GM23338 (cell line): ENCODE results near the gene BARX1. TPM values are rescaled to one million over a fixed set of nuclear protein-coding genes. Genes with fewer than 3 reads are reported as not detected.

Experiments
- ATAC-seq: fragments of 200-7000 bp; cut with Tn5 transposase; 3 replicates; pipeline ENCODE4 v1.9.1; 2020
- DNase-seq: peaks from one replicate; pipeline ENCODE4 v3.0.0-alpha.2; 2015; ENCODE audit warnings: low spot score
- H2AFZ ChIP-seq: fragments of 200-600 bp; sonication (generic); 2 replicates; pipeline ENCODE4 v1.8.0; 2016; ENCODE audit warnings: antibody characterized with exemption, mild to moderate bottlenecking, moderate library complexity
- H3F3A ChIP-seq: fragments of 200-600 bp; sonication (generic); replicated peaks from 2 replicates; pipeline ENCODE4 v1.8.0; 2017; ENCODE audit warnings: antibody characterized with exemption, mixed run types, low read depth
- H3K27ac ChIP-seq: fragments of 200-600 bp; sonication (generic); 2 replicates; pipeline ENCODE4 v1.6.1; 2016; ENCODE audit warnings: low read depth
- H3K27me3 ChIP-seq: fragments of 200-600 bp; sonication (generic); 2 replicates; pipeline ENCODE4 v1.8.0; 2016; ENCODE audit warnings: mild to moderate bottlenecking, mixed run types, moderate library complexity; ENCODE audit not compliant: insufficient read depth
- H3K36me3 ChIP-seq: fragments of 200-600 bp; sonication (generic); 2 replicates; pipeline ENCODE4 v1.8.0; 2016; ENCODE audit warnings: mild to moderate bottlenecking; ENCODE audit not compliant: insufficient read depth
- H3K4me1 ChIP-seq: fragments of 200-600 bp; sonication (generic); 2 replicates; pipeline ENCODE4 v1.8.0; 2016; ENCODE audit warnings: mild to moderate bottlenecking, moderate library complexity; ENCODE audit not compliant: insufficient read depth
- H3K4me2 ChIP-seq: fragments of 200-600 bp; sonication (generic); 2 replicates; pipeline ENCODE4 v1.7.1; 2017; ENCODE audit warnings: mixed run types
- H3K4me3 ChIP-seq: fragments of 200-600 bp; sonication (generic); 2 replicates; pipeline ENCODE4 v1.6.1; 2016; ENCODE audit warnings: mixed run types
- H3K79me2 ChIP-seq: fragments of 200-600 bp; sonication (generic); replicated peaks from 2 replicates; pipeline ENCODE4 v1.8.0; 2017; ENCODE audit warnings: mild to moderate bottlenecking; ENCODE audit not compliant: insufficient read depth
- H3K9me2 ChIP-seq: fragments of 200-600 bp; sonication (generic); 2 replicates; pipeline ENCODE4 v1.8.0; 2017; ENCODE audit not compliant: insufficient read depth
- H4K20me1 ChIP-seq: fragments of 200-600 bp; sonication (generic); replicated peaks from 2 replicates; pipeline ENCODE4 v1.8.0; 2017; ENCODE audit warnings: mild to moderate bottlenecking; ENCODE audit not compliant: insufficient read depth
- H3K27ac Mint-ChIP-seq: 2 replicates; pipeline ENCODE4 v1.8.0; 2020; ENCODE audit warnings: inconsistent platforms, mild to moderate bottlenecking, moderate library complexity, mixed read lengths
- H3K27me3 Mint-ChIP-seq: 3 replicates; pipeline ENCODE4 v1.8.0; 2022; ENCODE audit warnings: low read depth, mild to moderate bottlenecking, moderate library complexity, mixed read lengths, inconsistent platforms; ENCODE audit not compliant: insufficient read depth, poor library complexity
- H3K36me3 Mint-ChIP-seq: 3 replicates; pipeline ENCODE4 v1.8.0; 2021; ENCODE audit warnings: low read depth, mild to moderate bottlenecking, inconsistent platforms, moderate library complexity, mixed read lengths
- H3K4me1 Mint-ChIP-seq: 3 replicates; pipeline ENCODE4 v1.8.0; 2020; ENCODE audit warnings: mild to moderate bottlenecking, inconsistent platforms, mixed read lengths
- H3K4me3 Mint-ChIP-seq: 3 replicates; pipeline ENCODE4 v1.8.0; 2021; ENCODE audit warnings: moderate library complexity, mild to moderate bottlenecking, inconsistent platforms, mixed read lengths
- H3K9me3 Mint-ChIP-seq: 3 replicates; pipeline ENCODE4 v1.8.0; 2020; ENCODE audit warnings: moderate library complexity, mild to moderate bottlenecking, inconsistent platforms, mixed read lengths
- EZH2 ChIP-seq: fragments of 200-600 bp; sonication (generic); IDR thresholded peaks from one replicate; pipeline ENCODE4 v1.8.0; 2017; ENCODE audit warnings: antibody characterized with exemption, mild to moderate bottlenecking, low read depth; ENCODE audit not compliant: unreplicated experiment
- EZH2phosphoT487 ChIP-seq: fragments of 200-600 bp; sonication (generic); IDR thresholded peaks from one replicate; pipeline ENCODE4 v1.8.1; 2018; ENCODE audit warnings: antibody characterized with exemption; ENCODE audit not compliant: unreplicated experiment
- JUNB ChIP-seq: IDR thresholded peaks from one replicate; pipeline ENCODE4 v1.6.1; 2016; ENCODE audit warnings: antibody characterized with exemption; ENCODE audit not compliant: unreplicated experiment
- POLR2AphosphoS5 ChIP-seq: IDR thresholded peaks from 2 replicates; pipeline ENCODE4 v1.6.1; 2016; ENCODE audit warnings: antibody characterized with exemption, low read depth
- STAT1 ChIP-seq: IDR thresholded peaks from one replicate; pipeline ENCODE4 v1.6.1; 2016; ENCODE audit warnings: antibody characterized with exemption; ENCODE audit not compliant: unreplicated experiment
- ZNF331 ChIP-seq: fragments of 250-450 bp; sonication (Bioruptor Pico); IDR thresholded peaks from 2 replicates; pipeline ENCODE4 v1.5.0; 2020; ENCODE audit warnings: low read depth, mild to moderate bottlenecking, moderate library complexity
- polyA plus RNA-seq: library from polyadenylated mRNA; unstranded; fragments of >200 nt; fragmentation: Nextera tagmentation; extraction: Ambion mirVana; gene quantifications from 2 replicates; pipeline ENCODE4 v1.2.1, GENCODE V29; 2016
- total RNA-seq: library from RNA; depleted of rRNA; stranded (reverse); fragments of >200 nt; shearing (Covaris generic); gene quantifications from 2 replicates; pipeline ENCODE4 v1.2.3, GENCODE V29; 2014
- TF ChIP-seq, protein P1 (sequence below): fragments of 250-450 bp; sonication (Bioruptor Pico); IDR thresholded peaks from 2 replicates; pipeline ENCODE4 v1.5.0; 2020; ENCODE audit warnings: mild to moderate bottlenecking, moderate library complexity
- TF ChIP-seq, protein P2 (sequence below): IDR thresholded peaks from one replicate; pipeline ENCODE4 v1.6.1; 2018; ENCODE audit warnings: antibody characterized with exemption; ENCODE audit not compliant: unreplicated experiment
- TF ChIP-seq, protein P3 (sequence below), 2 experiments: fragments of 200-600 bp in 1 of 2; sonication (generic) in 1 of 2; conservative IDR thresholded peaks; 2 replicates each; pipeline versions ENCODE4 v1.5.1 to v1.6.1; 2016 to 2017; ENCODE audit warnings: antibody characterized with exemption in 2 of 2, low read depth in 2 of 2, mild to moderate bottlenecking in 2 of 2, moderate library complexity in 1 of 2

BARX1 gene
- total and polyA plus RNA-seq, 2 experiments from 2014 or later: 0.87 to 1.6 TPM

DNA sequence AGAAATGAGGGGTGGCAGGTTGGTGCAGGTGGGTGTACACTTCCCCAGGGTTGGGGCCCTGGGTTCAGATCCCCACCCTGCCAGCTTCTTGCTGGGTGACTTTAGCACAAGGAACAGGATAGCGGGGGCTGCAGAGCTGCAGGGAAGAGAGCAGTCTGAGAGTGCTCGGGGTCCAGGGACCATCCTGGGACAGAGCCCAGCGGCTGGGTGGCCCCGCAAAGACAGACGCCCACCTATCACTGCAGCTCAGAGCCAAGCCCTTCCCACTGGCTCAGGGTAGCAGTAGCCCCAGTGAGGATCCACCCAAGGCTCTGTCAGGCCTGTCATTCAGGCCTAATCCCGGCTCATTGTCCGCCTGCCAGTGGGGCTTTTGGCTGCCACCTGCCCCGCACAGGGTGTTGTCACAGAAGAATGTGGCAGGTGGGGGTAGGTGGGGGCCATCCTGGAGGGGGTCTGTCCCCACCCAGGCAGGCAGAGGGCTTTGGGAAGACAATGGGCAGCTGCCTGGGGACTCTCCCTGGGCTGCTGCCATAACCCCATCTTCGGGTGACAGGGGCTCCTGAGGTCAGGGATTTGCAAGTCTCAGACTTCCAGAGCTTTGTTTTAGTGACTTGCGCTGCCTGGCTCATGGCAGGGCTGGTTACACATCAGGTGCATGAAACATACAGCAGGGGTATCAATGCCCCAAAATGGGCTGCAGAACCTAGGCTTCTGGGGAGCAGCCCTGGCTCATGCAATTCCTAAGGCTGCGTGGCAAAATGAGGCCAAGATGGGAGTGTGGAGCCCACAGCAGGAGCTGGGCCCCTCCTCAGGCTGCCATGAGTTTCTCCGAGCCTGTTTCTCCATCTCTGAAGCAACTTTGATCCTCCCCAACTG is 52.1 kb downstream of the BARX1 start:
- Histone ChIP-seq H3K4me3 (no peak overlapping the region), H3F3A (no peaks in the 10 kb centered on the region), H3K4me2 (no peak overlapping the region), H4K20me1 (no peaks in the 10 kb centered on the region), H3K9me2 (no peaks in the 10 kb centered on the region), H3K27ac (no peak overlapping the region), H2AFZ (no peak overlapping the region), H3K27me3 (no peaks in the 10 kb centered on the region), H3K79me2 (no peaks in the 10 kb centered on the region), H3K4me1 (no peaks in the 10 kb centered on the region), H3K36me3 (no peaks in the 10 kb centered on the region)
- no peak overlapping the region for H3K4me3 Mint-ChIP-seq
- no peak overlapping the region for H3K27ac Mint-ChIP-seq
- peaks cover 16% of the 10 kb centered on the region for H3K27me3 Mint-ChIP-seq
- H3K4me1 Mint-ChIP-seq: no peaks in the 10 kb centered on the region; the same call in 2 of the 3 replicates
- no peaks in the 10 kb centered on the region; the same call in 2 of the 3 replicates for H3K36me3 Mint-ChIP-seq
- ATAC-seq (no peak; the same call in 2 of the 3 replicates), DNase-seq (no peak)
- TF ChIP-seq, protein P1, sequence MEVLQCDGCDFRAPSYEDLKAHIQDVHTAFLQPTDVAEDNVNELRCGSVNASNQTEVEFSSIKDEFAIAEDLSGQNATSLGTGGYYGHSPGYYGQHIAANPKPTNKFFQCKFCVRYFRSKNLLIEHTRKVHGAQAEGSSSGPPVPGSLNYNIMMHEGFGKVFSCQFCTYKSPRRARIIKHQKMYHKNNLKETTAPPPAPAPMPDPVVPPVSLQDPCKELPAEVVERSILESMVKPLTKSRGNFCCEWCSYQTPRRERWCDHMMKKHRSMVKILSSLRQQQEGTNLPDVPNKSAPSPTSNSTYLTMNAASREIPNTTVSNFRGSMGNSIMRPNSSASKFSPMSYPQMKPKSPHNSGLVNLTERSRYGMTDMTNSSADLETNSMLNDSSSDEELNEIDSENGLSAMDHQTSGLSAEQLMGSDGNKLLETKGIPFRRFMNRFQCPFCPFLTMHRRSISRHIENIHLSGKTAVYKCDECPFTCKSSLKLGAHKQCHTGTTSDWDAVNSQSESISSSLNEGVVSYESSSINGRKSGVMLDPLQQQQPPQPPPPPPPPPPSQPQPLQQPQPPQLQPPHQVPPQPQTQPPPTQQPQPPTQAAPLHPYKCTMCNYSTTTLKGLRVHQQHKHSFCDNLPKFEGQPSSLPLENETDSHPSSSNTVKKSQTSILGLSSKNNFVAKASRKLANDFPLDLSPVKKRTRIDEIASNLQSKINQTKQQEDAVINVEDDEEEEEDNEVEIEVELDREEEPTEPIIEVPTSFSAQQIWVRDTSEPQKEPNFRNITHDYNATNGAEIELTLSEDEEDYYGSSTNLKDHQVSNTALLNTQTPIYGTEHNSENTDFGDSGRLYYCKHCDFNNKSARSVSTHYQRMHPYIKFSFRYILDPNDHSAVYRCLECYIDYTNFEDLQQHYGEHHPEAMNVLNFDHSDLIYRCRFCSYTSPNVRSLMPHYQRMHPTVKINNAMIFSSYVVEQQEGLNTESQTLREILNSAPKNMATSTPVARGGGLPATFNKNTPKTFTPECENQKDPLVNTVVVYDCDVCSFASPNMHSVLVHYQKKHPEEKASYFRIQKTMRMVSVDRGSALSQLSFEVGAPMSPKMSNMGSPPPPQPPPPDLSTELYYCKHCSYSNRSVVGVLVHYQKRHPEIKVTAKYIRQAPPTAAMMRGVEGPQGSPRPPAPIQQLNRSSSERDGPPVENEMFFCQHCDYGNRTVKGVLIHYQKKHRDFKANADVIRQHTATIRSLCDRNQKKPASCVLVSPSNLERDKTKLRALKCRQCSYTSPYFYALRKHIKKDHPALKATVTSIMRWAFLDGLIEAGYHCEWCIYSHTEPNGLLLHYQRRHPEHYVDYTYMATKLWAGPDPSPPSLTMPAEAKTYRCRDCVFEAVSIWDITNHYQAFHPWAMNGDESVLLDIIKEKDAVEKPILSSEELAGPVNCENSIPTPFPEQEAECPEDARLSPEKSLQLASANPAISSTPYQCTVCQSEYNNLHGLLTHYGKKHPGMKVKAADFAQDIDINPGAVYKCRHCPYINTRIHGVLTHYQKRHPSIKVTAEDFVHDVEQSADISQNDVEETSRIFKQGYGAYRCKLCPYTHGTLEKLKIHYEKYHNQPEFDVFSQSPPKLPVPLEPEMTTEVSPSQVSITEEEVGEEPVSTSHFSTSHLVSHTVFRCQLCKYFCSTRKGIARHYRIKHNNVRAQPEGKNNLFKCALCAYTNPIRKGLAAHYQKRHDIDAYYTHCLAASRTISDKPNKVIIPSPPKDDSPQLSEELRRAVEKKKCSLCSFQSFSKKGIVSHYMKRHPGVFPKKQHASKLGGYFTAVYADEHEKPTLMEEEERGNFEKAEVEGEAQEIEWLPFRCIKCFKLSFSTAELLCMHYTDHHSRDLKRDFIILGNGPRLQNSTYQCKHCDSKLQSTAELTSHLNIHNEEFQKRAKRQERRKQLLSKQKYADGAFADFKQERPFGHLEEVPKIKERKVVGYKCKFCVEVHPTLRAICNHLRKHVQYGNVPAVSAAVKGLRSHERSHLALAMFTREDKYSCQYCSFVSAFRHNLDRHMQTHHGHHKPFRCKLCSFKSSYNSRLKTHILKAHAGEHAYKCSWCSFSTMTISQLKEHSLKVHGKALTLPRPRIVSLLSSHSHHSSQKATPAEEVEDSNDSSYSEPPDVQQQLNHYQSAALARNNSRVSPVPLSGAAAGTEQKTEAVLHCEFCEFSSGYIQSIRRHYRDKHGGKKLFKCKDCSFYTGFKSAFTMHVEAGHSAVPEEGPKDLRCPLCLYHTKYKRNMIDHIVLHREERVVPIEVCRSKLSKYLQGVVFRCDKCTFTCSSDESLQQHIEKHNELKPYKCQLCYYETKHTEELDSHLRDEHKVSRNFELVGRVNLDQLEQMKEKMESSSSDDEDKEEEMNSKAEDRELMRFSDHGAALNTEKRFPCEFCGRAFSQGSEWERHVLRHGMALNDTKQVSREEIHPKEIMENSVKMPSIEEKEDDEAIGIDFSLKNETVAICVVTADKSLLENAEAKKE: no peak
- no peak for TF ChIP-seq EZH2phosphoT487
- TF ChIP-seq POLR2AphosphoS5: no peak
- no peak for TF ChIP-seq STAT1
- TF ChIP-seq, protein P2, sequence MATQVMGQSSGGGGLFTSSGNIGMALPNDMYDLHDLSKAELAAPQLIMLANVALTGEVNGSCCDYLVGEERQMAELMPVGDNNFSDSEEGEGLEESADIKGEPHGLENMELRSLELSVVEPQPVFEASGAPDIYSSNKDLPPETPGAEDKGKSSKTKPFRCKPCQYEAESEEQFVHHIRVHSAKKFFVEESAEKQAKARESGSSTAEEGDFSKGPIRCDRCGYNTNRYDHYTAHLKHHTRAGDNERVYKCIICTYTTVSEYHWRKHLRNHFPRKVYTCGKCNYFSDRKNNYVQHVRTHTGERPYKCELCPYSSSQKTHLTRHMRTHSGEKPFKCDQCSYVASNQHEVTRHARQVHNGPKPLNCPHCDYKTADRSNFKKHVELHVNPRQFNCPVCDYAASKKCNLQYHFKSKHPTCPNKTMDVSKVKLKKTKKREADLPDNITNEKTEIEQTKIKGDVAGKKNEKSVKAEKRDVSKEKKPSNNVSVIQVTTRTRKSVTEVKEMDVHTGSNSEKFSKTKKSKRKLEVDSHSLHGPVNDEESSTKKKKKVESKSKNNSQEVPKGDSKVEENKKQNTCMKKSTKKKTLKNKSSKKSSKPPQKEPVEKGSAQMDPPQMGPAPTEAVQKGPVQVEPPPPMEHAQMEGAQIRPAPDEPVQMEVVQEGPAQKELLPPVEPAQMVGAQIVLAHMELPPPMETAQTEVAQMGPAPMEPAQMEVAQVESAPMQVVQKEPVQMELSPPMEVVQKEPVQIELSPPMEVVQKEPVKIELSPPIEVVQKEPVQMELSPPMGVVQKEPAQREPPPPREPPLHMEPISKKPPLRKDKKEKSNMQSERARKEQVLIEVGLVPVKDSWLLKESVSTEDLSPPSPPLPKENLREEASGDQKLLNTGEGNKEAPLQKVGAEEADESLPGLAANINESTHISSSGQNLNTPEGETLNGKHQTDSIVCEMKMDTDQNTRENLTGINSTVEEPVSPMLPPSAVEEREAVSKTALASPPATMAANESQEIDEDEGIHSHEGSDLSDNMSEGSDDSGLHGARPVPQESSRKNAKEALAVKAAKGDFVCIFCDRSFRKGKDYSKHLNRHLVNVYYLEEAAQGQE: no peak
- no peak for TF ChIP-seq EZH2
- TF ChIP-seq JUNB: no peak
- TF ChIP-seq, protein P3, sequence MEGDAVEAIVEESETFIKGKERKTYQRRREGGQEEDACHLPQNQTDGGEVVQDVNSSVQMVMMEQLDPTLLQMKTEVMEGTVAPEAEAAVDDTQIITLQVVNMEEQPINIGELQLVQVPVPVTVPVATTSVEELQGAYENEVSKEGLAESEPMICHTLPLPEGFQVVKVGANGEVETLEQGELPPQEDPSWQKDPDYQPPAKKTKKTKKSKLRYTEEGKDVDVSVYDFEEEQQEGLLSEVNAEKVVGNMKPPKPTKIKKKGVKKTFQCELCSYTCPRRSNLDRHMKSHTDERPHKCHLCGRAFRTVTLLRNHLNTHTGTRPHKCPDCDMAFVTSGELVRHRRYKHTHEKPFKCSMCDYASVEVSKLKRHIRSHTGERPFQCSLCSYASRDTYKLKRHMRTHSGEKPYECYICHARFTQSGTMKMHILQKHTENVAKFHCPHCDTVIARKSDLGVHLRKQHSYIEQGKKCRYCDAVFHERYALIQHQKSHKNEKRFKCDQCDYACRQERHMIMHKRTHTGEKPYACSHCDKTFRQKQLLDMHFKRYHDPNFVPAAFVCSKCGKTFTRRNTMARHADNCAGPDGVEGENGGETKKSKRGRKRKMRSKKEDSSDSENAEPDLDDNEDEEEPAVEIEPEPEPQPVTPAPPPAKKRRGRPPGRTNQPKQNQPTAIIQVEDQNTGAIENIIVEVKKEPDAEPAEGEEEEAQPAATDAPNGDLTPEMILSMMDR (conservative IDR thresholded peaks at IDR 0.05; ENCODE audit: low read depth in 2 of 2): no peak
- no peak for TF ChIP-seq ZNF331 (CRISPR knock-in tag)
- H3K9me3 Mint-ChIP-seq: peaks cover 11% of the 10 kb centered on the region
